HG02610 (cell line): ENCODE measurements around the gene GOT2.
A peak's percentile ranks its signal among the peaks of the same experiment; 100 is the strongest.
"Not testable (repeated sequence)": the region's sequence is repeated elsewhere in the genome, so short reads cannot be mapped to it uniquely, and the experiment has no call there.

Experiments used
- ATAC-seq: cut with Tn5 transposase; IDR thresholded peaks from one replicate; pipeline ENCODE4 v1.9.1; 2021; ENCODE audit warnings: mild to moderate bottlenecking, moderate library complexity; ENCODE audit not compliant: unreplicated experiment

GOT2 gene

DNA sequence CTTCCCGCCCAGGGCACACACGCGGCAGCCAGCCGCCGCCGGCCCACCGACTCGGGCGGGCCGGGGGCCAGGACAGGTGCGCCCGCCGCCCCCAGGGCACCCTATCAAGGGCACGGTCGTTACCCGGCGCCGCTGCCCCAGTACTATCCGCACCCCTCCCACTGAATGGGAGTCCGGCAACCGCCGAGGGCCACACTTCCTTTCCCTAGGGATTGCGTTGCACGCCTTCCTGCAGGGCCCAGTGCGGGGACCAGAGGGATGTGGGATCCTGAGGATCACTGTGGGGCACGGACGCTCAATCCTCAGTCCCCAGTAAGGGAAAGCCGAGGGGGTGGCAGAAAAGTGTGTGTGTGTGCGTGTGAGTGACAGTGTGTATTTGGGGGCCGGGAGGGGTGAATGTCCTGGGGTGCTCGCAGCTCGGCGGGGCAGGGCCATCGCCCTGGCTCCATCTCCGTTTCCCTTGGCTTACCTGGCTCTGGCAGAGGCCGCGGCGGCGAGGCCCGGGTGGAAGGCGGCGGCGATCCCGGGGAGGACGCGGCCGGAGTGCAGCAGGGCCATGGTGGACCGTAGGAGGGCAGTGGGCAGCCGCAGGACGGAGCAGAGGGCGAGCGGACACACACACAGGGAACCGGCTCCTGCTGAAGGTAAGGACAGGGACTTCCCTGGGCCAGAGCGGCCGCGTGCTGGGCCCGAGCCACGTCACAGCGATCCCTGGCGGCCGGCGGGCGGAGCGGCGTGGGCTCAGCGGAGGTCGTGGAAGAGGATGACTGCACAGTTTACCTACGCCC, at the start of gene GOT2:
TSS of gene GOT2 (minus strand) at position 646 of the 788 bp plus-strand sequence. CDS start at position 558, 88 bp downstream.
- peak; percentile 90 for ATAC-seq

GRCh38 chr16:58779291-58779690, 45.2 kb upstream of the GOT2 start:
- ATAC-seq: not testable (repeated sequence)

GRCh38 chr16:58773870-58774269, 39.8 kb upstream of the GOT2 start:
- ATAC-seq: no peak

GRCh38 chr16:58768145-58768544, 34.0 kb upstream of the GOT2 start:
- no peak for ATAC-seq

- ATAC-seq: no peak
Measured at GRCh38 chr16:58767581-58767980, 33.5 kb upstream of the GOT2 start.

DNA sequence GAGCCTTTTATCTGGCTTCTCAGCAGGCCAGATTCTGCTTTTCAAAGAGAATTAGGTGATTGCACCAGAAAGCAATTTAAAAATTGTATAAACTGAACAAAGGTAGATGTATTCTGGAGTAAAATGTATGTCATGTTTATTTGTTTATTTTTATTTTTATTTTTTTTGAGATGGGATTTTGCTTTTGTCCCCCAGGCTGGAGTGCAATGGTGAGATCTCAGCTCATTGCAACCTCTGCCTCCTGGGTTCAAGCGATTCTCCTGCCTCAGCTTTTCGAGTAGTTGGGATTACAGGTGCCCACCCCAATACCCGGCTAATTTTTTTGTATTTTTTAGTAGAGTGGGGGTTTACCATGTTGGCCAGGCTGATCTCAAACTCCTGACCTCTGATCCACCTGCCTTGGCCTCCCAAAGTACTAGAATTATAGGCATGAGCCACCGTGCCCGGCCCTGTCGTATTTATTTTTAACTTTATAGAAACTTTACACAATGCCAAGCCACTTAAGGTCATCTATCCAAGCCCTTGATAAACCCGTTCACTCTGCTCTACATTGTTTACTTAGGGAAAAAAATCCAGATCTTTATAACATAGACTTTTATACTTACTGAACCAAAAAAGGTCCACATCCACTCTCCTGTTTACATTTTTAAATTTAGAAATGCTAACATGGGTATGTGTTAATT, 22.7 kb upstream of the GOT2 start:
- no peak for ATAC-seq

- ATAC-seq: peak; percentile 96
Measured at GRCh38 chr16:58755989-58756649, 22.0 kb upstream of the GOT2 start.

GRCh38 chr16:58753711-58754134, 19.6 kb upstream of the GOT2 start:
- no peak for ATAC-seq

DNA sequence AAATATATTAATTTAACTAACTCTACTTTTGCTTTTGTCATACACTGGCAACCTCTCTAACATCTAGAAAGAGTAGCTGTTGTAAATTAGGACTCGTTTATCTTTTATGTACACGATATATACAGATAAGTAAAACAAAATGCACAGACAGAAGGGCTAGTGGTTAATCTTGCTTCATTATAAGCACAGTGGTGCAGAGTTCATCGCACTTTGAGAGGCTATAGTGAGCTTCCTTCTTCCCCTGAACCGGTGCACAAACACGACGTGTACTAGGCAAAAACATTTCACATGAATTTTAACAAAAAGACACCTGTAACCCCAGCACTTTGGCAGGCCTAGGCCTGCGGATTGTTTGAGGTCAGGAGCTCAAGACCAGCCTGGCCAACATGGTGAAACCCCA, 10.4 kb upstream of the GOT2 start:
- no peak for ATAC-seq

GRCh38 chr16:58741976-58742375, 7.9 kb upstream of the GOT2 start:
- ATAC-seq: no peak

- no peak for ATAC-seq
Measured at GRCh38 chr16:58741166-58741565, 7.0 kb upstream of the GOT2 start.

DNA sequence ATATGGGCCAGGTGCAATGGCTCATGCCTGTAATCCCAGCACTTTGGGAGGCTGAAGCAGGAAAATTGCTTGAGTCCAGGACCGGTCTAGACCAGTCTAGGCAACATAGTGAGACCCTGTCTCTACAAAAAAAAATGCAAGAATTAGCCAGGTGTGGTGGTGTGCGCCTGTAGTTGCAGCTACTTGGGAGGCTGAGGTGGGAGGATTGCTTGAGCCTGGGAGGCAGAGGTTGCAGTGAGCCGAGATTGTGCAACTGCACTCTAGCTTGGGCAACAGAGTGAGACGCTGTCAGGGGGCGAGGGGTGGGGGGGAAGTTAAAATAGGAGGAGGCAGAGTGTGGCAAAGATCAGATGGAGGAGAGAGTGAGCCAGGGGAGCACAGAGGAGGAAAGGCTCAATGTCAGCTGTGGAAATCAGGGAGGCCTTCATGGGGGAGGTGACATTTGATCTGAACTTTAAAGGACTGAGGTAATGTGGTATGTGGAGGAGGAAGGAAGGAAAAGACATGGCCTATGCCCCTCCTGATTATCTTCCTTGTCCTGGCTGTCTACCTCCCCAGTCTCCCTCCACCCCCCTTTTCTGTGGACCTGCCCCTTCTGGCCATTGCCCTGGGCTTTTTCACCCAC, 4.7 kb upstream of the GOT2 start:
- ATAC-seq: no peak

- not testable (repeated sequence) for ATAC-seq
Measured at GRCh38 chr16:58736341-58736740, 2.2 kb upstream of the GOT2 start.

DNA sequence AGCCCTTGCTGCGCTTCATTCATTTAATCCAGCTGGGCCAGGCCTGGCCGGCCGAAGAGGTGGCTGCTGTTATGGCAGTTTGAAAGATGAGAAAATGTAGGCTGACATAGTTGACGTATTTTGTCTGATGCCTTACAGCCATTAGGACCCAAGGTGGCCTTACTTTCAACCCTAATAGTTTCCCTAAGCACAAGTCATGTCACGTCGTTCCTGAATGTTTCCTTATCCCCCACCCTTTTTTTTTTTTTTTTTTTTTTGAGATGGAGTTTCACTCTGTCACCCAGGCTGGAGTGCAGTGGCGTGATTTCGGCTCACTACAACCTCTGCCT, 307 bp upstream of the GOT2 start:
- ATAC-seq: no peak

DNA sequence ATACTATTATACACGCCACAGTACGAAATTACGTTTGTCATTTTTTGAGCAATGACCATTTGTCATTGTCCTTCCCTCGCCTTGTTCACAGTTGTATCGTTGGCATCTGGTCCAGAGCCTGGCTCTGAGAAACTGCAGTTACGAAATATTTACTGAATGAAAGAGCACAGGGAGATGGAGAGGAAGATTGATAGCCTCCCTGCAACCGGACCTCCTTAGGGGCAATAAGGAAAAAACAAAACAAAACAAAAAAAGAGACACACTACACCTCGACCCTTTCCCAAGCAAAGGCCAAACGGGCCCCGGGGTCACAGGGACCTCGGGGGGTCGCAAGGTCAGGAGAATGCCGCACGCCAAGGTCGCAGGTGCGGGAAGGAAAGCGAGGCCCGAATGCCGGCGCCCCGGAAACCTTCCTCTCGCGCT, 857 bp downstream of the GOT2 start:
- no peak for ATAC-seq

- ATAC-seq: peak; percentile 68
Measured at GRCh38 chr16:58732545-58733247, 1.4 kb downstream of the GOT2 start.

GRCh38 chr16:58730724-58731370, 3.3 kb downstream of the GOT2 start:
- ATAC-seq: no peak

DNA sequence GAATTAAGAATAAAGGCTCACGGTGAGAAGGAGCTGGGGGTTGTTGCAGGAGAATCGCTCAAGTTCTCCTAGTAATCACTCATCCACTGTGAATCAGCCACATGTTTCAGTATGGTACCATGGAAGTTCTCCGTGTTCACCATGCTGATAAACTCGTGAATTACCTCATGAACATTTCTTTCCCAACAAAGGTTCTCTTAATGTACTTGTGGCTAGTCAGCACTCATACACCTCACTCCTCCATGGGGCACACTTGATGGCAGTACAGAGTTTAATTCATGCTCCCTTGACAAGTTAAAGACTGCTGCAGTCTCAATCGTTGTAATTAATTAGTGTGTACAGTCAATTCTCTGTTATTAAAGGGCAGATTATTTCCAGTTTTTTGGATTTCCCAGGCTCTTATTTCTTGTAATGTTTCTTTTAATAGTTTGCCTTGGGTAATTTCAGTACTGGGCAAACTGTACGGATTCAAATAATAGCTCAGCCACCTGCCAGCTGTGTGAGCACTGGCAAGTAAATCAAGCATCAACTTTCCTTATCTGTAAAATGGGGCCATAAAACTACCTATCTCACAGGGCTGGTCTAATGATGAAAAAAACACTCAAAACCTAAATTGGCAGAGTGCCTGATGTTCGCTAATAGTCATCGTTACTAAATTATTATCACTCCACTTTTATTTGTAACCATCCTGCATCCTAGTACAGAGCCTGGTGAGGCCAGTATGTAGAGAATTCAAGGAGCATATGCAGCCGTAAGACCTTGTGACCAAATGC, 6.1 kb downstream of the GOT2 start:
- ATAC-seq: no peak

- ATAC-seq: no peak
Measured at GRCh38 chr16:58727028-58727781, 6.9 kb downstream of the GOT2 start.
